H1 (cell line): ENCODE measurements around the gene ST6GALNAC3. TPM values are rescaled to one million over a fixed set of nuclear protein-coding genes. Genes with fewer than 3 reads are reported as not detected.

Source experiments
- GABPA ChIP-seq: IDR thresholded peaks from 2 replicates; pipeline ENCODE4 v1.6.1; 2011; ENCODE audit warnings: mild to moderate bottlenecking, low read length, moderate library complexity, borderline replicate concordance; ENCODE audit not compliant: insufficient read depth
- NANOG ChIP-seq: IDR thresholded peaks from 2 replicates; pipeline ENCODE4 v1.6.1; 2011; ENCODE audit warnings: low read length, low read depth, mild to moderate bottlenecking, inconsistent platforms; ENCODE audit not compliant: insufficient read depth, poor library complexity, severe bottlenecking
- NRF1 ChIP-seq: IDR thresholded peaks from 2 replicates; pipeline ENCODE4 v1.6.1; 2011; ENCODE audit warnings: mild to moderate bottlenecking, low read depth, low read length, improper control_type of control experiment
- PHF8 ChIP-seq: fragments of 200-600 bp; sonication (generic); conservative IDR thresholded peaks from 2 replicates; pipeline ENCODE4 v1.7.1; 2012; ENCODE audit warnings: low read depth, mild to moderate bottlenecking, inconsistent platforms, low read length, moderate library complexity
- RAD21 ChIP-seq, 2 experiments: IDR thresholded peaks in 1 of 2; conservative IDR thresholded peaks in 1 of 2; 2 replicates each; pipeline ENCODE4 v1.6.1; 2011; ENCODE audit warnings: low read depth in 2 of 2, low read length in 2 of 2, improper control_type of control experiment in 1 of 2, inconsistent platforms in 1 of 2, mild to moderate bottlenecking in 1 of 2, moderate library complexity in 1 of 2
- SAP30 ChIP-seq: fragments of 300-600 bp; sonication (generic); IDR thresholded peaks from 2 replicates; pipeline ENCODE4 v1.7.1; 2012; ENCODE audit warnings: low read length, moderate library complexity, mild to moderate bottlenecking, inconsistent platforms; ENCODE audit not compliant: insufficient read depth, insufficient replicate concordance
- TAF1 ChIP-seq: IDR thresholded peaks from 2 replicates; pipeline ENCODE4 v1.6.1; 2011; ENCODE audit warnings: mild to moderate bottlenecking, low read depth, low read length
- polyA plus RNA-seq, 7 experiments: library from polyadenylated mRNA; depleted of rRNA in 3 of 7; stranded (reverse) in 5 of 7; unstranded in 2 of 7; fragments of >200 nt in 5 of 7; fragments of 200-250 nt in 2 of 7; gene quantifications; 1 replicate in 5 of 7; 2 replicates in 1 of 7; 4 replicates in 1 of 7; pipeline versions ENCODE4 v1.2.1 to v1.2.3, GENCODE V29; 2011 to 2013; ENCODE audit warnings: missing spikeins in 2 of 7, mixed read lengths in 2 of 7
- total RNA-seq: library from RNA; stranded (reverse); fragmentation: NEBNext Ultra II Directional; extraction: Animal tissue kit (Norgen Biotek cat#: 25700); gene quantifications from 2 replicates; pipeline ENCODE4 v1.2.1, GENCODE V29; 2021

The ST6GALNAC3 gene
- total and polyA plus RNA-seq, 2 of the 8 experiments (the other 6 are each of a cell fraction or from before 2014, with no cell fraction given): 4.9 to 19.0 TPM

DNA sequence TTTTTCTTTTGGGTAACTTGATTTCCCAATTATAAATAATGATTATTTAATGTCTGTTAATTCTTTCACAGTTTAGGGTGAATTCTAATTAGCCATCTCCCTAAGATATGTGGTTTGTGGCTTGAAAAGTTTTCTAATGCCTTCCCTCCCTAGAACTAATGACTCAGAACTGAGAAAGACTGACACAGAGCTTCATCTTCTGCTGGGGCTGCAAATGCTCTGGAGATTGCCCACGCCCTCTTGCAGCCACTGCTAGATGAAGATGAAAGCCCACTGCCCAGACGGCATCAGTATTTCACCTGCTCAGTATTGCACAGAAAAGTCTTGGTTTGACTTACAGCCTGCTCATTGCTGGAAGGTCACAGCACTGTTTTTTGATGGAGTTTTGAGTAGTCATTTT, 101.5 kb downstream of the ST6GALNAC3 start (continued):
- TF ChIP-seq GABPA: no peak
- TF ChIP-seq TAF1: no peak
- no peak for TF ChIP-seq SAP30
- TF ChIP-seq RAD21 (IDR thresholded peaks at IDR 0.05 in 1 of 2, conservative IDR thresholded peaks at IDR 0.05 in 1 of 2; ENCODE audit: low read depth in 2 of 2, low read length in 2 of 2): no peak
- TF ChIP-seq NRF1: no peak
- TF ChIP-seq NANOG: no peak
- TF ChIP-seq PHF8: no peak
